Measurements from ENCODE around the gene PRKCE. TPM values are rescaled to one million over a fixed set of nuclear protein-coding genes. Genes with fewer than 3 reads are reported as not detected.

The PRKCE gene
- total RNA-seq, 1 experiment from 2014 or later = 1.3 TPM

DNA sequence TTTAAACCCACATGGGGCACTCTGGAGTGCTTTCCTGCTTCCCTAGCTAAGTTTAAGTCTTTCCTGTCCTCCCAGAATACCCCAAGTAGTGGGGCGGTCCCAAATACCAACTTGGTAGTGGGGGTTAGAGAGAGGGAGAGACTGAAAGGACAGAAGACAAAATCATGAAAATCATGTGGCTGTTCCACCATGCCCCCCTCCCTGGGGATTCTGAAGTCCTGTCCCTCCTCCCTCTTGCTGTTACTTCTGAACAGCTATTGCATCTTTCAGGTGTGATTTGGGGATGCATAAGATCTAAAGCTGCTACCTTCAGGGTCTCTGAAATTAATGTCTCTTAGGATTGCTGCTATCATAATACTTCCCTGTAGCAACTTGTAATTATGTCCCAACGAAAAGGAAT, 378.9 kb downstream of the PRKCE start:
- Histone ChIP-seq H3K27me3 (ENCODE audit: insufficient read depth, low read length) (no peaks in the 10 kb centered on the region), H2BK20ac (ENCODE audit: low read depth, low read length, poor library complexity, severe bottlenecking) (no peak overlapping the region), H3T11ph (ENCODE audit: low read length) (no peak overlapping the region), H3K18ac (ENCODE audit: insufficient read length, low read depth, low read length) (no peak overlapping the region), H4K91ac (ENCODE audit: insufficient read length, low read depth, low read length) (no peak overlapping the region), H2AFZ (ENCODE audit: low read length) (no peak overlapping the region), H3K79me1 (ENCODE audit: insufficient read depth, low read depth, low read length, poor library complexity, severe bottlenecking) (no peaks in the 10 kb centered on the region), H3K9me3 (ENCODE audit: control insufficient read depth, low read depth, low read length) (no peaks in the 10 kb centered on the region), H2BK12ac (ENCODE audit: insufficient read length, low read depth, low read length) (no peak overlapping the region), H3K4me2 (ENCODE audit: insufficient read depth, insufficient read length, low read length) (no peak overlapping the region), H3K56ac (ENCODE audit: insufficient read length, low read depth, low read length) (no peak overlapping the region), H3K9ac (ENCODE audit: extremely low read depth, insufficient read length, low read length) (no peak overlapping the region), H2AK5ac (ENCODE audit: insufficient read length, low read length) (no peak overlapping the region), H3K14ac (ENCODE audit: insufficient read depth, low read length) (no peak overlapping the region), H3K4ac (ENCODE audit: low read depth, low read length) (no peak overlapping the region), H4K8ac (replicated peaks; ENCODE audit: insufficient read length, low read depth, low read length) (no peak overlapping the region), H2BK15ac (ENCODE audit: low read depth, low read length) (no peak overlapping the region), H3K27ac (ENCODE audit: insufficient read length, low read depth, low read length) (no peak overlapping the region), H2BK5ac (ENCODE audit: insufficient read length, low read length) (no peak overlapping the region), H3K79me2 (ENCODE audit: insufficient read depth, low read length) (no peaks in the 10 kb centered on the region), H2BK120ac (ENCODE audit: low read depth, low read length, poor library complexity, severe bottlenecking) (no peak overlapping the region), H3K23ac (ENCODE audit: insufficient read length, low read depth, low read length) (no peak overlapping the region), H4K20me1 (ENCODE audit: control insufficient read depth, insufficient read depth, insufficient read length) (no peaks in the 10 kb centered on the region), H3K23me2 (ENCODE audit: insufficient read length, low read depth, low read length, poor library complexity, severe bottlenecking) (no peaks in the 10 kb centered on the region), H4K5ac (ENCODE audit: insufficient read length, low read depth, low read length) (no peak overlapping the region), H3K4me1 (ENCODE audit: insufficient read depth, low read length) (no peaks in the 10 kb centered on the region)
- DNase-seq = no peak
- H3K36me3 Mint-ChIP-seq (ENCODE audit: insufficient read depth in 1 of 3, low read depth in 3 of 3) = 0 out of 7 replicates have a peak, but pooled peaks cover 0 to 1% (median 0%) of the 10 kb centered on the region in 3 experiments
- no peaks in the 10 kb centered on the region; the same call in 1 of the 2 replicates for H3K27me3 Mint-ChIP-seq (ENCODE audit: low read depth)
- no peaks in the 10 kb centered on the region for H3K9me3 Mint-ChIP-seq
- H3K4me3 Mint-ChIP-seq = no peak overlapping the region
- no peak for TF ChIP-seq CTCF (conservative IDR thresholded peaks at IDR 0.05)
- WGBS (ENCODE audit: extremely low coverage, insufficient read length, low lambda C conversion rate) = no CpG with 5 or more reads among the region's 2 CpGs
- H3K27ac Mint-ChIP-seq = peak overlapping the region in 1 of 3 experiments; percentile 49; a peak in 1 of 7 replicates
- peaks cover 8 to 10% of the 10 kb centered on the region in 2 experiments; a peak in 2 of 4 replicates for H3K4me1 Mint-ChIP-seq
